LoVo (cell line): Measurements from ENCODE around the gene KLHDC10.
"Not testable (repeated sequence)": the region's sequence is repeated elsewhere in the genome, so short reads cannot be mapped to it uniquely, and the experiment has no call there.

Experiments used
- DNase-seq: peaks from one replicate; pipeline ENCODE4 v3.0.0-alpha.2; 2016; ENCODE audit warnings: low spot score

KLHDC10 gene

GRCh38 chr7:130079846-130080394, 9.6 kb downstream of the KLHDC10 start:
- DNase-seq, result no peak

- not testable (repeated sequence) for DNase-seq
Measured at GRCh38 chr7:130083497-130083896, 13.2 kb downstream of the KLHDC10 start.

GRCh38 chr7:130084037-130084875, 13.9 kb downstream of the KLHDC10 start:
- DNase-seq, result no peak

- DNase-seq, result not testable (repeated sequence)
Measured at GRCh38 chr7:130085235-130085634, 14.9 kb downstream of the KLHDC10 start.

GRCh38 chr7:130086938-130087337, 16.6 kb downstream of the KLHDC10 start:
- DNase-seq, result no peak

- no peak for DNase-seq
Measured at GRCh38 chr7:130087364-130087763, 17.0 kb downstream of the KLHDC10 start.

- DNase-seq, result no peak
Measured at GRCh38 chr7:130090745-130091532, 20.6 kb downstream of the KLHDC10 start.

GRCh38 chr7:130091999-130092398, 21.7 kb downstream of the KLHDC10 start:
- DNase-seq, result no peak

- DNase-seq, result no peak
Measured at GRCh38 chr7:130092598-130092997, 22.3 kb downstream of the KLHDC10 start.

GRCh38 chr7:130095812-130096211, 25.5 kb downstream of the KLHDC10 start:
- DNase-seq, result no peak

GRCh38 chr7:130096243-130096827, 26.0 kb downstream of the KLHDC10 start:
- DNase-seq, result no peak

- no peak for DNase-seq
Measured at GRCh38 chr7:130099331-130099730, 29.0 kb downstream of the KLHDC10 start.

- no peak for DNase-seq
Measured at GRCh38 chr7:130102588-130102987, 32.3 kb downstream of the KLHDC10 start.

- no peak for DNase-seq
Measured at GRCh38 chr7:130107949-130108674, 37.8 kb downstream of the KLHDC10 start.

- DNase-seq, result no peak
Measured at GRCh38 chr7:130108809-130109208, 38.5 kb downstream of the KLHDC10 start.

GRCh38 chr7:130112093-130112492, 41.8 kb downstream of the KLHDC10 start:
- no peak for DNase-seq

GRCh38 chr7:130112662-130113425, 42.5 kb downstream of the KLHDC10 start:
- no peak for DNase-seq

GRCh38 chr7:130113426-130113805, 43.1 kb downstream of the KLHDC10 start:
- not testable (repeated sequence) for DNase-seq

- DNase-seq, result peak; percentile 25
Measured at GRCh38 chr7:130113887-130114286, 43.6 kb downstream of the KLHDC10 start.

- DNase-seq, result no peak
Measured at GRCh38 chr7:130114374-130114773, 44.0 kb downstream of the KLHDC10 start.

- DNase-seq, result no peak
Measured at GRCh38 chr7:130114776-130115175, 44.4 kb downstream of the KLHDC10 start.
